NCI-H1105 treated with DMSO at 0.1 percent for 48 hours (cell line): Measurements from ENCODE around the gene TRAPPC8.

ENCODE experiments used
- DNase-seq: peaks from one replicate; lab custom pipeline; 2025; lab: John Stamatoyannopoulos, UW

TRAPPC8 gene

GRCh38 chr18:31793531-31793930 lies 149.4 kb downstream of the TRAPPC8 start:
- no peak for DNase-seq

GRCh38 chr18:31792580-31792911 lies 150.4 kb downstream of the TRAPPC8 start:
- no peak for DNase-seq

GRCh38 chr18:31791817-31792579 lies 150.9 kb downstream of the TRAPPC8 start:
- DNase-seq, result no peak

DNA sequence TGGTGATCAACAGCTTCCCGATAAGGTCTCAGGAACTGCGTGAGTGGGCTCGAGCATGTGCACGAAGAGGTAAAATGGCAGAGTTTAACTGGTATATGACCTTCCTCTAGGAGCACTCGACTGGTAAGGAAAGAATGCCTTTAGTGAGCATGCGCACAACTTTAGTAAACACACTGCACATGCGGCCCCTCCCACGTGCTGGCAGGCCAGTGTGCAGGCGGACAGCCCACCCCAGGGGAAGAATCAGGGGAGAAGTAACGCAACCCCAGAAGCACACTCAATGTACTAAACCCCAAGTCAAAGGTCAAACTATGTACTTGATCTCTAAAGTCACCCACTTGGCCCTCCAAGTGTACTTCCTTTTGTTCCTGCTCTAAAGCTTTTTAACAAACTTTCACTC lies 153.5 kb downstream of the TRAPPC8 start:
- DNase-seq, result no peak

DNA sequence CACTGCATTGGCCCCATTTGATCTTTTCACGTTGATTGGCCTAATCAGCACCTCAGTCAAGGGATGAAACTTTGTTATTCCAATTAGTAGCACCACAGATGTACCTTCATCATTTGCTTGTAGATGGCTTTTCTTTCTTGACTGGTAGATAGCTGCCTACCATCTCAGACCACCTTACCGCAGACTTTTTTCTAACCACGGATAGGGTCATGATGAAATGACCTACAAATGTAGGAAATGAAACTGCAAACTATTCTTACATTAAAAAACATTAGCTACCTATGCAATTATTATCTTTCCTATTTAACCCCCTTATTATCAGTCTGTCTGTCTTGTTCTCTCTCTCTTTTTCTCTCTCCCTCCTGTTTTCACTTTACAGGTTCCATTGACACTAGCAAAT lies 159.9 kb downstream of the TRAPPC8 start:
- DNase-seq, result no peak
